GM23338 (cell line): ENCODE data around the gene SHPK. TPM values are rescaled to one million over a fixed set of nuclear protein-coding genes. Genes with fewer than 3 reads are reported as not detected.

Experiments
- ATAC-seq: fragments of 200-7000 bp; cut with Tn5 transposase; 3 replicates; pipeline ENCODE4 v1.9.1; 2020
- DNase-seq: peaks from one replicate; pipeline ENCODE4 v3.0.0-alpha.2; 2015; ENCODE audit warnings: low spot score
- H2AFZ ChIP-seq: fragments of 200-600 bp; sonication (generic); 2 replicates; pipeline ENCODE4 v1.8.0; 2016; ENCODE audit warnings: antibody characterized with exemption, mild to moderate bottlenecking, moderate library complexity
- H3F3A ChIP-seq: fragments of 200-600 bp; sonication (generic); replicated peaks from 2 replicates; pipeline ENCODE4 v1.8.0; 2017; ENCODE audit warnings: antibody characterized with exemption, mixed run types, low read depth
- H3K27ac ChIP-seq: fragments of 200-600 bp; sonication (generic); 2 replicates; pipeline ENCODE4 v1.6.1; 2016; ENCODE audit warnings: low read depth
- H3K27me3 ChIP-seq: fragments of 200-600 bp; sonication (generic); 2 replicates; pipeline ENCODE4 v1.8.0; 2016; ENCODE audit warnings: mild to moderate bottlenecking, mixed run types, moderate library complexity; ENCODE audit not compliant: insufficient read depth
- H3K36me3 ChIP-seq: fragments of 200-600 bp; sonication (generic); 2 replicates; pipeline ENCODE4 v1.8.0; 2016; ENCODE audit warnings: mild to moderate bottlenecking; ENCODE audit not compliant: insufficient read depth
- H3K4me1 ChIP-seq: fragments of 200-600 bp; sonication (generic); 2 replicates; pipeline ENCODE4 v1.8.0; 2016; ENCODE audit warnings: mild to moderate bottlenecking, moderate library complexity; ENCODE audit not compliant: insufficient read depth
- H3K4me2 ChIP-seq: fragments of 200-600 bp; sonication (generic); 2 replicates; pipeline ENCODE4 v1.7.1; 2017; ENCODE audit warnings: mixed run types
- H3K4me3 ChIP-seq: fragments of 200-600 bp; sonication (generic); 2 replicates; pipeline ENCODE4 v1.6.1; 2016; ENCODE audit warnings: mixed run types
- H3K79me2 ChIP-seq: fragments of 200-600 bp; sonication (generic); replicated peaks from 2 replicates; pipeline ENCODE4 v1.8.0; 2017; ENCODE audit warnings: mild to moderate bottlenecking; ENCODE audit not compliant: insufficient read depth
- H3K9me2 ChIP-seq: fragments of 200-600 bp; sonication (generic); 2 replicates; pipeline ENCODE4 v1.8.0; 2017; ENCODE audit not compliant: insufficient read depth
- H4K20me1 ChIP-seq: fragments of 200-600 bp; sonication (generic); replicated peaks from 2 replicates; pipeline ENCODE4 v1.8.0; 2017; ENCODE audit warnings: mild to moderate bottlenecking; ENCODE audit not compliant: insufficient read depth
- H3K27ac Mint-ChIP-seq: 2 replicates; pipeline ENCODE4 v1.8.0; 2020; ENCODE audit warnings: inconsistent platforms, mild to moderate bottlenecking, moderate library complexity, mixed read lengths
- H3K27me3 Mint-ChIP-seq: 3 replicates; pipeline ENCODE4 v1.8.0; 2022; ENCODE audit warnings: low read depth, mild to moderate bottlenecking, moderate library complexity, mixed read lengths, inconsistent platforms; ENCODE audit not compliant: insufficient read depth, poor library complexity
- H3K36me3 Mint-ChIP-seq: 3 replicates; pipeline ENCODE4 v1.8.0; 2021; ENCODE audit warnings: low read depth, mild to moderate bottlenecking, inconsistent platforms, moderate library complexity, mixed read lengths
- H3K4me1 Mint-ChIP-seq: 3 replicates; pipeline ENCODE4 v1.8.0; 2020; ENCODE audit warnings: mild to moderate bottlenecking, inconsistent platforms, mixed read lengths
- H3K4me3 Mint-ChIP-seq: 3 replicates; pipeline ENCODE4 v1.8.0; 2021; ENCODE audit warnings: moderate library complexity, mild to moderate bottlenecking, inconsistent platforms, mixed read lengths
- H3K9me3 Mint-ChIP-seq: 3 replicates; pipeline ENCODE4 v1.8.0; 2020; ENCODE audit warnings: moderate library complexity, mild to moderate bottlenecking, inconsistent platforms, mixed read lengths
- CREB1 ChIP-seq: fragments of 250-450 bp; sonication (Bioruptor Pico); IDR thresholded peaks from 2 replicates; pipeline ENCODE4 v1.5.0; 2020; ENCODE audit warnings: low read depth, mild to moderate bottlenecking, moderate library complexity
- EZH2 ChIP-seq: fragments of 200-600 bp; sonication (generic); IDR thresholded peaks from one replicate; pipeline ENCODE4 v1.8.0; 2017; ENCODE audit warnings: antibody characterized with exemption, mild to moderate bottlenecking, low read depth; ENCODE audit not compliant: unreplicated experiment
- EZH2phosphoT487 ChIP-seq: fragments of 200-600 bp; sonication (generic); IDR thresholded peaks from one replicate; pipeline ENCODE4 v1.8.1; 2018; ENCODE audit warnings: antibody characterized with exemption; ENCODE audit not compliant: unreplicated experiment
- JUNB ChIP-seq: IDR thresholded peaks from one replicate; pipeline ENCODE4 v1.6.1; 2016; ENCODE audit warnings: antibody characterized with exemption; ENCODE audit not compliant: unreplicated experiment
- NANOG ChIP-seq: IDR thresholded peaks from 2 replicates; pipeline ENCODE4 v1.6.1; 2016; ENCODE audit warnings: antibody characterized with exemption, borderline replicate concordance
- POLR2AphosphoS5 ChIP-seq: IDR thresholded peaks from 2 replicates; pipeline ENCODE4 v1.6.1; 2016; ENCODE audit warnings: antibody characterized with exemption, low read depth
- STAT1 ChIP-seq: IDR thresholded peaks from one replicate; pipeline ENCODE4 v1.6.1; 2016; ENCODE audit warnings: antibody characterized with exemption; ENCODE audit not compliant: unreplicated experiment
- ZNF114 ChIP-seq: fragments of 250-450 bp; sonication (Bioruptor Pico); IDR thresholded peaks from 2 replicates; pipeline ENCODE4 v1.5.0; 2020; ENCODE audit warnings: mild to moderate bottlenecking, moderate library complexity
- ZNF331 ChIP-seq: fragments of 250-450 bp; sonication (Bioruptor Pico); IDR thresholded peaks from 2 replicates; pipeline ENCODE4 v1.5.0; 2020; ENCODE audit warnings: low read depth, mild to moderate bottlenecking, moderate library complexity
- polyA plus RNA-seq: library from polyadenylated mRNA; unstranded; fragments of >200 nt; fragmentation: Nextera tagmentation; extraction: Ambion mirVana; gene quantifications from 2 replicates; pipeline ENCODE4 v1.2.1, GENCODE V29; 2016
- total RNA-seq: library from RNA; depleted of rRNA; stranded (reverse); fragments of >200 nt; shearing (Covaris generic); gene quantifications from 2 replicates; pipeline ENCODE4 v1.2.3, GENCODE V29; 2014
- TF ChIP-seq, protein P1 (sequence below), 2 experiments: fragments of 200-600 bp in 1 of 2; sonication (generic) in 1 of 2; conservative IDR thresholded peaks; 2 replicates each; pipeline versions ENCODE4 v1.5.1 to v1.6.1; 2016 to 2017; ENCODE audit warnings: antibody characterized with exemption in 2 of 2, low read depth in 2 of 2, mild to moderate bottlenecking in 2 of 2, moderate library complexity in 1 of 2
- TF ChIP-seq, protein P2 (sequence below): IDR thresholded peaks from 2 replicates; pipeline ENCODE4 v1.6.1; 2016; ENCODE audit warnings: antibody characterized with exemption
- TF ChIP-seq, protein P3 (sequence below): IDR thresholded peaks from one replicate; pipeline ENCODE4 v1.6.1; 2018; ENCODE audit warnings: antibody characterized with exemption; ENCODE audit not compliant: unreplicated experiment
- TF ChIP-seq, protein P4 (sequence below): fragments of 250-450 bp; sonication (Bioruptor Pico); IDR thresholded peaks from 2 replicates; pipeline ENCODE4 v1.5.0; 2020; ENCODE audit warnings: mild to moderate bottlenecking, moderate library complexity

Gene SHPK
- total and polyA plus RNA-seq, 2 experiments from 2014 or later = 11.5 to 34.3 TPM

DNA sequence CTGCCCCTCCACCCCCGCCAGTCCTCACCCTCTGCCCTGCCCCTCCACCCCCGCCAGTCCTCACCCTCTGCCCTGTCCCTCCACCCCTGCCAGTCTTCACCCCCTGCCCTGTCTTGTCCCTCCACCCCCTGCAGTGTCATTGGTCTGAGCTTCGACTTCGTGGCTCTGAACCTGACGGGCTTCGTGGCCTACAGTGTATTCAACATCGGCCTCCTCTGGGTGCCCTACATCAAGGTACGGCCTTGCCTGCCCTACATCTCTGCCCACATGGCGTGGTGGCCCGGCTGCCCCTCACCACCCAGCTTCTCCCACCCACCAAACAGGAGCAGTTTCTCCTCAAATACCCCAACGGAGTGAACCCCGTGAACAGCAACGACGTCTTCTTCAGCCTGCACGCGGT lies 20.3 kb upstream of the SHPK start (continued):
- no peak for TF ChIP-seq STAT1
- no peak for TF ChIP-seq CREB1 (CRISPR knock-in tag)
- no peak for TF ChIP-seq EZH2
- no peak for TF ChIP-seq POLR2AphosphoS5
- TF ChIP-seq, protein P1, sequence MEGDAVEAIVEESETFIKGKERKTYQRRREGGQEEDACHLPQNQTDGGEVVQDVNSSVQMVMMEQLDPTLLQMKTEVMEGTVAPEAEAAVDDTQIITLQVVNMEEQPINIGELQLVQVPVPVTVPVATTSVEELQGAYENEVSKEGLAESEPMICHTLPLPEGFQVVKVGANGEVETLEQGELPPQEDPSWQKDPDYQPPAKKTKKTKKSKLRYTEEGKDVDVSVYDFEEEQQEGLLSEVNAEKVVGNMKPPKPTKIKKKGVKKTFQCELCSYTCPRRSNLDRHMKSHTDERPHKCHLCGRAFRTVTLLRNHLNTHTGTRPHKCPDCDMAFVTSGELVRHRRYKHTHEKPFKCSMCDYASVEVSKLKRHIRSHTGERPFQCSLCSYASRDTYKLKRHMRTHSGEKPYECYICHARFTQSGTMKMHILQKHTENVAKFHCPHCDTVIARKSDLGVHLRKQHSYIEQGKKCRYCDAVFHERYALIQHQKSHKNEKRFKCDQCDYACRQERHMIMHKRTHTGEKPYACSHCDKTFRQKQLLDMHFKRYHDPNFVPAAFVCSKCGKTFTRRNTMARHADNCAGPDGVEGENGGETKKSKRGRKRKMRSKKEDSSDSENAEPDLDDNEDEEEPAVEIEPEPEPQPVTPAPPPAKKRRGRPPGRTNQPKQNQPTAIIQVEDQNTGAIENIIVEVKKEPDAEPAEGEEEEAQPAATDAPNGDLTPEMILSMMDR (conservative IDR thresholded peaks at IDR 0.05; ENCODE audit: low read depth in 2 of 2) = no peak
- no peak for TF ChIP-seq EZH2phosphoT487

DNA sequence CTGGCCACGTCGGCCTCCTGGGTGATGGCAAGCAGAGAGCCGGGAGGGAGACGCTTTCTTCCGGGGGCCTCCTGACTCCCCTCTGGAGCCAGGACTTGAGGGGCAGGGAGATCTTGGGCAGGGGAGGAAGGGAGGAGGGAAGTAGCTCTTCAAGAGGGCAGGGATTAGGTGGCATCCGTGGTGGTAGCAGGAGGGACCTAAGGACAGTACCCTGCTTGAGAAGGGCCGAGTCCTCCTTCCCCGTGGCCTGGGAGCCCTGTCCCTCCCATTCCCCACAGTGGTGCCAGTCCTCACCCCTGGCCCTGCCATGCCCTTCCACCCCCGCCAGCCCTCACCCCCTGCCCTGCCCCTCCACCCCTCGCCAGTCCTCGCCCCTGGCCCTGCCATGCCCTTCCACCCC lies 19.7 kb upstream of the SHPK start:
- Histone ChIP-seq H2AFZ (no peak overlapping the region), H3K27me3 (no peaks in the 10 kb centered on the region), H3K27ac (no peak overlapping the region), H3K4me2 (no peak overlapping the region), H3K79me2 (no peaks in the 10 kb centered on the region), H3K36me3 (no peaks in the 10 kb centered on the region), H3K9me2 (no peaks in the 10 kb centered on the region), H3F3A (no peaks in the 10 kb centered on the region), H3K4me3 (no peak overlapping the region), H4K20me1 (no peaks in the 10 kb centered on the region), H3K4me1 (no peaks in the 10 kb centered on the region)
- DNase-seq (no peak), ATAC-seq (no peak)
- H3K27ac Mint-ChIP-seq = no peak overlapping the region; the same call in 1 of the 2 replicates
- peaks cover 7% of the 10 kb centered on the region; the same call in 1 of the 3 replicates for H3K4me1 Mint-ChIP-seq
- H3K27me3 Mint-ChIP-seq = peaks cover 2% of the 10 kb centered on the region
- no peaks in the 10 kb centered on the region for H3K36me3 Mint-ChIP-seq
- no peak overlapping the region for H3K4me3 Mint-ChIP-seq
- H3K9me3 Mint-ChIP-seq = no peaks in the 10 kb centered on the region
- TF ChIP-seq JUNB (no peak), ZNF331 (no peak), EZH2phosphoT487 (no peak), POLR2AphosphoS5 (no peak), EZH2 (no peak), NANOG (no peak), CREB1 (CRISPR knock-in tag) (no peak), ZNF114 (CRISPR knock-in tag) (no peak)
- TF ChIP-seq, protein P2, sequence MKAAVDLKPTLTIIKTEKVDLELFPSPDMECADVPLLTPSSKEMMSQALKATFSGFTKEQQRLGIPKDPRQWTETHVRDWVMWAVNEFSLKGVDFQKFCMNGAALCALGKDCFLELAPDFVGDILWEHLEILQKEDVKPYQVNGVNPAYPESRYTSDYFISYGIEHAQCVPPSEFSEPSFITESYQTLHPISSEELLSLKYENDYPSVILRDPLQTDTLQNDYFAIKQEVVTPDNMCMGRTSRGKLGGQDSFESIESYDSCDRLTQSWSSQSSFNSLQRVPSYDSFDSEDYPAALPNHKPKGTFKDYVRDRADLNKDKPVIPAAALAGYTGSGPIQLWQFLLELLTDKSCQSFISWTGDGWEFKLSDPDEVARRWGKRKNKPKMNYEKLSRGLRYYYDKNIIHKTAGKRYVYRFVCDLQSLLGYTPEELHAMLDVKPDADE = no peak
- TF ChIP-seq, protein P3, sequence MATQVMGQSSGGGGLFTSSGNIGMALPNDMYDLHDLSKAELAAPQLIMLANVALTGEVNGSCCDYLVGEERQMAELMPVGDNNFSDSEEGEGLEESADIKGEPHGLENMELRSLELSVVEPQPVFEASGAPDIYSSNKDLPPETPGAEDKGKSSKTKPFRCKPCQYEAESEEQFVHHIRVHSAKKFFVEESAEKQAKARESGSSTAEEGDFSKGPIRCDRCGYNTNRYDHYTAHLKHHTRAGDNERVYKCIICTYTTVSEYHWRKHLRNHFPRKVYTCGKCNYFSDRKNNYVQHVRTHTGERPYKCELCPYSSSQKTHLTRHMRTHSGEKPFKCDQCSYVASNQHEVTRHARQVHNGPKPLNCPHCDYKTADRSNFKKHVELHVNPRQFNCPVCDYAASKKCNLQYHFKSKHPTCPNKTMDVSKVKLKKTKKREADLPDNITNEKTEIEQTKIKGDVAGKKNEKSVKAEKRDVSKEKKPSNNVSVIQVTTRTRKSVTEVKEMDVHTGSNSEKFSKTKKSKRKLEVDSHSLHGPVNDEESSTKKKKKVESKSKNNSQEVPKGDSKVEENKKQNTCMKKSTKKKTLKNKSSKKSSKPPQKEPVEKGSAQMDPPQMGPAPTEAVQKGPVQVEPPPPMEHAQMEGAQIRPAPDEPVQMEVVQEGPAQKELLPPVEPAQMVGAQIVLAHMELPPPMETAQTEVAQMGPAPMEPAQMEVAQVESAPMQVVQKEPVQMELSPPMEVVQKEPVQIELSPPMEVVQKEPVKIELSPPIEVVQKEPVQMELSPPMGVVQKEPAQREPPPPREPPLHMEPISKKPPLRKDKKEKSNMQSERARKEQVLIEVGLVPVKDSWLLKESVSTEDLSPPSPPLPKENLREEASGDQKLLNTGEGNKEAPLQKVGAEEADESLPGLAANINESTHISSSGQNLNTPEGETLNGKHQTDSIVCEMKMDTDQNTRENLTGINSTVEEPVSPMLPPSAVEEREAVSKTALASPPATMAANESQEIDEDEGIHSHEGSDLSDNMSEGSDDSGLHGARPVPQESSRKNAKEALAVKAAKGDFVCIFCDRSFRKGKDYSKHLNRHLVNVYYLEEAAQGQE = no peak
- TF ChIP-seq, protein P4, sequence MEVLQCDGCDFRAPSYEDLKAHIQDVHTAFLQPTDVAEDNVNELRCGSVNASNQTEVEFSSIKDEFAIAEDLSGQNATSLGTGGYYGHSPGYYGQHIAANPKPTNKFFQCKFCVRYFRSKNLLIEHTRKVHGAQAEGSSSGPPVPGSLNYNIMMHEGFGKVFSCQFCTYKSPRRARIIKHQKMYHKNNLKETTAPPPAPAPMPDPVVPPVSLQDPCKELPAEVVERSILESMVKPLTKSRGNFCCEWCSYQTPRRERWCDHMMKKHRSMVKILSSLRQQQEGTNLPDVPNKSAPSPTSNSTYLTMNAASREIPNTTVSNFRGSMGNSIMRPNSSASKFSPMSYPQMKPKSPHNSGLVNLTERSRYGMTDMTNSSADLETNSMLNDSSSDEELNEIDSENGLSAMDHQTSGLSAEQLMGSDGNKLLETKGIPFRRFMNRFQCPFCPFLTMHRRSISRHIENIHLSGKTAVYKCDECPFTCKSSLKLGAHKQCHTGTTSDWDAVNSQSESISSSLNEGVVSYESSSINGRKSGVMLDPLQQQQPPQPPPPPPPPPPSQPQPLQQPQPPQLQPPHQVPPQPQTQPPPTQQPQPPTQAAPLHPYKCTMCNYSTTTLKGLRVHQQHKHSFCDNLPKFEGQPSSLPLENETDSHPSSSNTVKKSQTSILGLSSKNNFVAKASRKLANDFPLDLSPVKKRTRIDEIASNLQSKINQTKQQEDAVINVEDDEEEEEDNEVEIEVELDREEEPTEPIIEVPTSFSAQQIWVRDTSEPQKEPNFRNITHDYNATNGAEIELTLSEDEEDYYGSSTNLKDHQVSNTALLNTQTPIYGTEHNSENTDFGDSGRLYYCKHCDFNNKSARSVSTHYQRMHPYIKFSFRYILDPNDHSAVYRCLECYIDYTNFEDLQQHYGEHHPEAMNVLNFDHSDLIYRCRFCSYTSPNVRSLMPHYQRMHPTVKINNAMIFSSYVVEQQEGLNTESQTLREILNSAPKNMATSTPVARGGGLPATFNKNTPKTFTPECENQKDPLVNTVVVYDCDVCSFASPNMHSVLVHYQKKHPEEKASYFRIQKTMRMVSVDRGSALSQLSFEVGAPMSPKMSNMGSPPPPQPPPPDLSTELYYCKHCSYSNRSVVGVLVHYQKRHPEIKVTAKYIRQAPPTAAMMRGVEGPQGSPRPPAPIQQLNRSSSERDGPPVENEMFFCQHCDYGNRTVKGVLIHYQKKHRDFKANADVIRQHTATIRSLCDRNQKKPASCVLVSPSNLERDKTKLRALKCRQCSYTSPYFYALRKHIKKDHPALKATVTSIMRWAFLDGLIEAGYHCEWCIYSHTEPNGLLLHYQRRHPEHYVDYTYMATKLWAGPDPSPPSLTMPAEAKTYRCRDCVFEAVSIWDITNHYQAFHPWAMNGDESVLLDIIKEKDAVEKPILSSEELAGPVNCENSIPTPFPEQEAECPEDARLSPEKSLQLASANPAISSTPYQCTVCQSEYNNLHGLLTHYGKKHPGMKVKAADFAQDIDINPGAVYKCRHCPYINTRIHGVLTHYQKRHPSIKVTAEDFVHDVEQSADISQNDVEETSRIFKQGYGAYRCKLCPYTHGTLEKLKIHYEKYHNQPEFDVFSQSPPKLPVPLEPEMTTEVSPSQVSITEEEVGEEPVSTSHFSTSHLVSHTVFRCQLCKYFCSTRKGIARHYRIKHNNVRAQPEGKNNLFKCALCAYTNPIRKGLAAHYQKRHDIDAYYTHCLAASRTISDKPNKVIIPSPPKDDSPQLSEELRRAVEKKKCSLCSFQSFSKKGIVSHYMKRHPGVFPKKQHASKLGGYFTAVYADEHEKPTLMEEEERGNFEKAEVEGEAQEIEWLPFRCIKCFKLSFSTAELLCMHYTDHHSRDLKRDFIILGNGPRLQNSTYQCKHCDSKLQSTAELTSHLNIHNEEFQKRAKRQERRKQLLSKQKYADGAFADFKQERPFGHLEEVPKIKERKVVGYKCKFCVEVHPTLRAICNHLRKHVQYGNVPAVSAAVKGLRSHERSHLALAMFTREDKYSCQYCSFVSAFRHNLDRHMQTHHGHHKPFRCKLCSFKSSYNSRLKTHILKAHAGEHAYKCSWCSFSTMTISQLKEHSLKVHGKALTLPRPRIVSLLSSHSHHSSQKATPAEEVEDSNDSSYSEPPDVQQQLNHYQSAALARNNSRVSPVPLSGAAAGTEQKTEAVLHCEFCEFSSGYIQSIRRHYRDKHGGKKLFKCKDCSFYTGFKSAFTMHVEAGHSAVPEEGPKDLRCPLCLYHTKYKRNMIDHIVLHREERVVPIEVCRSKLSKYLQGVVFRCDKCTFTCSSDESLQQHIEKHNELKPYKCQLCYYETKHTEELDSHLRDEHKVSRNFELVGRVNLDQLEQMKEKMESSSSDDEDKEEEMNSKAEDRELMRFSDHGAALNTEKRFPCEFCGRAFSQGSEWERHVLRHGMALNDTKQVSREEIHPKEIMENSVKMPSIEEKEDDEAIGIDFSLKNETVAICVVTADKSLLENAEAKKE (CRISPR knock-in tag) = no peak
